Suprapubic skin (tissue), 4 donors: Measurements from ENCODE around the gene PDE8A. TPM values are rescaled to one million over a fixed set of nuclear protein-coding genes. Genes with fewer than 3 reads are reported as not detected.

Source experiments
- DNase-seq, 2 donors: peaks; one replicate each; pipeline ENCODE4 v3.0.0-alpha.2; 2019; ENCODE audit warnings: low spot score in 2 of 2
- H3K27ac ChIP-seq: fragments of 200-600 bp; sonication (generic); one replicate; pipeline ENCODE4 v1.5.1; 2019
- H3K27me3 ChIP-seq: fragments of 200-600 bp; sonication (generic); one replicate; pipeline ENCODE4 v1.5.1; 2019
- H3K36me3 ChIP-seq: fragments of 200-600 bp; sonication (generic); one replicate; pipeline ENCODE4 v1.5.1; 2019
- H3K4me1 ChIP-seq: fragments of 200-600 bp; sonication (generic); one replicate; pipeline ENCODE4 v1.5.1; 2019
- H3K4me3 ChIP-seq: fragments of 200-600 bp; sonication (generic); one replicate; pipeline ENCODE4 v1.5.1; 2019; ENCODE audit warnings: mild to moderate bottlenecking
- H3K9me3 ChIP-seq: fragments of 200-600 bp; sonication (generic); one replicate; pipeline ENCODE4 v1.5.1; 2019
- CTCF ChIP-seq, 2 donors: fragments of 200-600 bp in 1 of 2; fragments of 450-650 bp in 1 of 2; sonication (generic) in 1 of 2; IDR thresholded peaks; one replicate each; pipeline ENCODE4 v1.5.1; 2016 to 2019; ENCODE audit warnings: antibody characterized with exemption in 2 of 2, mild to moderate bottlenecking in 1 of 2, moderate library complexity in 1 of 2
- EP300 ChIP-seq: sonication (generic); formaldehyde crosslinking; IDR thresholded peaks from one replicate; pipeline ENCODE4 v1.6.1; 2017; ENCODE audit warnings: antibody characterized with exemption
- POLR2A ChIP-seq, 2 donors: fragments of 450-650 bp; IDR thresholded peaks; one replicate each; pipeline ENCODE4 v1.6.1; 2017; ENCODE audit warnings: antibody characterized with exemption in 2 of 2, mild to moderate bottlenecking in 2 of 2, moderate library complexity in 2 of 2
- POLR2AphosphoS5 ChIP-seq, 3 donors: sonication (generic); formaldehyde crosslinking; IDR thresholded peaks; one replicate each; pipeline ENCODE4 v1.6.1; 2017; ENCODE audit warnings: antibody characterized with exemption in 3 of 3
- WGBS: methylation state at CpG from one replicate; pipeline ENCODE4 v1.1.5; 2018; 5-methylcytosine and 5-hydroxymethylcytosine counted together
- total RNA-seq, 4 donors: library from RNA; depleted of rRNA; stranded (reverse); fragments of >200 nt; gene quantifications; one replicate each; pipeline ENCODE4 v1.1.0, GENCODE V29; 2016

PDE8A gene
- total RNA-seq, 4 donors from 2014 or later = 15.3 to 48.5 (median 19.0) TPM

GRCh38 chr15:84961707-84962106 is 19.9 kb upstream of the PDE8A start:
- TF ChIP-seq POLR2AphosphoS5 (IDR thresholded peaks at IDR 0.05) (no peak), EP300 (no peak), POLR2A (IDR thresholded peaks at IDR 0.05) (no peak), CTCF (IDR thresholded peaks at IDR 0.05) (no peak)
- H3K4me1 ChIP-seq = no peaks in the 10 kb centered on the region
- WGBS = 60% methylated on average over 3 of the region's 3 CpGs
- H3K9me3 ChIP-seq = no peaks in the 10 kb centered on the region
- no peaks in the 10 kb centered on the region for H3K27me3 ChIP-seq
- no peak overlapping the region for H3K27ac ChIP-seq
- no peaks in the 10 kb centered on the region for H3K36me3 ChIP-seq
- no peak overlapping the region for H3K4me3 ChIP-seq
- DNase-seq = no peak

GRCh38 chr15:84962955-84963354 is 18.7 kb upstream of the PDE8A start:
- Histone ChIP-seq H3K27me3 (no peaks in the 10 kb centered on the region), H3K36me3 (no peaks in the 10 kb centered on the region), H3K27ac (no peak overlapping the region), H3K4me1 (no peaks in the 10 kb centered on the region), H3K4me3 (no peak overlapping the region), H3K9me3 (no peaks in the 10 kb centered on the region)
- 44% methylated on average over 3 of the region's 3 CpGs for WGBS
- TF ChIP-seq CTCF (IDR thresholded peaks at IDR 0.05) (no peak), EP300 (no peak), POLR2A (IDR thresholded peaks at IDR 0.05) (no peak), POLR2AphosphoS5 (IDR thresholded peaks at IDR 0.05) (no peak)
- DNase-seq = no peak

- TF ChIP-seq POLR2AphosphoS5 (IDR thresholded peaks at IDR 0.05) = no peak
- TF ChIP-seq POLR2A (IDR thresholded peaks at IDR 0.05) = no peak
- TF ChIP-seq CTCF (IDR thresholded peaks at IDR 0.05) = no peak
- no peak for TF ChIP-seq EP300
- DNase-seq = peak in 1 of 2 donors; percentile 24
These were observed 14.3 kb upstream of the PDE8A start for GRCh38 chr15:84967380-84967779.

GRCh38 chr15:84968301-84968700 is 13.4 kb upstream of the PDE8A start:
- Histone ChIP-seq H3K27ac (no peak overlapping the region), H3K4me1 (no peaks in the 10 kb centered on the region), H3K4me3 (no peak overlapping the region), H3K36me3 (no peaks in the 10 kb centered on the region), H3K27me3 (no peaks in the 10 kb centered on the region), H3K9me3 (no peaks in the 10 kb centered on the region)
- no peak for DNase-seq
- 100% methylated on average over 3 of the region's 3 CpGs for WGBS
- TF ChIP-seq POLR2A (IDR thresholded peaks at IDR 0.05) = no peak
- TF ChIP-seq CTCF (IDR thresholded peaks at IDR 0.05) = no peak
- no peak for TF ChIP-seq EP300
- TF ChIP-seq POLR2AphosphoS5 (IDR thresholded peaks at IDR 0.05) = no peak

More at GRCh38 chr15:84967380-84967779, 14.3 kb upstream of the PDE8A start:
- Histone ChIP-seq H3K27ac (no peak overlapping the region), H3K4me3 (no peak overlapping the region), H3K9me3 (no peaks in the 10 kb centered on the region), H3K27me3 (no peaks in the 10 kb centered on the region), H3K4me1 (no peaks in the 10 kb centered on the region), H3K36me3 (no peaks in the 10 kb centered on the region)
- WGBS = 54% methylated on average over 3 of the region's 3 CpGs

- DNase-seq = peak in 1 of 2 donors; percentile 31
- Histone ChIP-seq H3K4me1 (no peaks in the 10 kb centered on the region), H3K27me3 (no peaks in the 10 kb centered on the region), H3K9me3 (no peaks in the 10 kb centered on the region), H3K4me3 (no peak overlapping the region), H3K27ac (no peak overlapping the region), H3K36me3 (no peaks in the 10 kb centered on the region)
- TF ChIP-seq CTCF (IDR thresholded peaks at IDR 0.05) = no peak
- TF ChIP-seq POLR2A (IDR thresholded peaks at IDR 0.05) = no peak
- TF ChIP-seq POLR2AphosphoS5 (IDR thresholded peaks at IDR 0.05) = no peak
- no peak for TF ChIP-seq EP300
- 68% methylated on average over 6 of the region's 6 CpGs for WGBS
These were observed 12.4 kb upstream of the PDE8A start for GRCh38 chr15:84969257-84969656.
